IgD-negative memory B cell (primary cell): ENCODE measurements around the gene VPS18. TPM values are rescaled to one million over a fixed set of nuclear protein-coding genes. Genes with fewer than 3 reads are reported as not detected.
A peak's percentile ranks its signal among the peaks of the same experiment; 100 is the strongest.

ENCODE experiments used
- H3K27ac Mint-ChIP-seq, 3 donors: one replicate each; pipeline ENCODE4 v1.8.0; 2020 to 2022; ENCODE audit warnings: mild to moderate bottlenecking in 3 of 3, mixed read lengths in 3 of 3, moderate library complexity in 1 of 3
- H3K27me3 Mint-ChIP-seq: one replicate; pipeline ENCODE4 v1.8.0; 2021; ENCODE audit warnings: mixed read lengths
- H3K36me3 Mint-ChIP-seq: one replicate; pipeline ENCODE4 v1.8.0; 2020; ENCODE audit warnings: mild to moderate bottlenecking, mixed read lengths
- H3K4me1 Mint-ChIP-seq, 3 donors: one replicate each; pipeline ENCODE4 v1.8.0; 2020 to 2022; ENCODE audit warnings: mixed read lengths in 3 of 3, mild to moderate bottlenecking in 1 of 3
- H3K4me3 Mint-ChIP-seq, 4 donors: one replicate each; pipeline ENCODE4 v1.8.0; 2020 to 2022; ENCODE audit warnings: mild to moderate bottlenecking in 4 of 4, mixed read lengths in 4 of 4, moderate library complexity in 3 of 4
- H3K9me3 Mint-ChIP-seq, 3 donors: one replicate each; pipeline ENCODE4 v1.8.0; 2020 to 2021; ENCODE audit warnings: mixed read lengths in 3 of 3, mild to moderate bottlenecking in 1 of 3
- polyA plus RNA-seq: library from polyadenylated mRNA; unstranded; fragments of 300-500 nt; fragmentation: Illumina TruSeq; gene quantifications from one replicate; pipeline ENCODE4 v1.2.3, GENCODE V29; 2021

VPS18 gene
- polyA plus RNA-seq, 1 donor from 2014 or later: 27.0 TPM

DNA sequence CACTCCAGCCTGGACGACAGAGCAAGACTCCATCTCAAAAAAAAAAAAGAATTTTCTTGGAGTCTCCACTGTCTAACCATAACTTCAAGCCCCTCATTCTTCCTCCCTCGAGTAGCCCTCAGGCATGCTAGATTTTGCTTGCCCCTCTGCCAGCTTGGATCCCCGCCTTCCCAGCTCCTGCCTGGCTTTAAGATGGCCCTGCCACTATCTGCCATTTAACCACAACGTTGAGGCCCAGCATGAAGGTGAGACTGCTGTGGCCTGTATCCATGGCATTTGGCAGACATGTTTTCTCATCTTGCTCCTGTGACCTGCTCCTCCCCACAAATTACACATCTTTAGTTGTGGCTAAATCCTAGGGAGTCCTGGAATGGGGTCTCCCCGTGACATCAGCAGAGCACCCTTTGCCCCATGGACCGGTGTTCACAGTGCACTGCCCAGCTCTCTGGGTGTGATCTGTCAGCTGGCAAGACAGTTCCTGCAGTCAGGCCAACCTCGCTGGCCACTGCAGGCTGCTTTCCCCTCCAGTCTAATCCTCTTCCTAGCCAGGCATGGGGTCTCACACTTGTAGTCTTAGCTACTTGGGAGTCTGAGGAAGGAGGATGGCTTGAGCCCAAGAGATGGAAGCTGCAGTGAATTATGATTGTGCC is 10.4 kb downstream of the VPS18 start:
- Mint-ChIP-seq H3K9me3 (no peaks in the 10 kb centered on the region), H3K27ac (peak overlapping the region; percentile 92 to 99 (median 96)), H3K27me3 (no peaks in the 10 kb centered on the region), H3K36me3 (peaks cover 5% of the 10 kb centered on the region), H3K4me1 (peaks cover 17 to 36% (median 28%) of the 10 kb centered on the region in 3 donors), H3K4me3 (peak overlapping the region in 2 of 4 donors; percentile 54 to 93)

DNA sequence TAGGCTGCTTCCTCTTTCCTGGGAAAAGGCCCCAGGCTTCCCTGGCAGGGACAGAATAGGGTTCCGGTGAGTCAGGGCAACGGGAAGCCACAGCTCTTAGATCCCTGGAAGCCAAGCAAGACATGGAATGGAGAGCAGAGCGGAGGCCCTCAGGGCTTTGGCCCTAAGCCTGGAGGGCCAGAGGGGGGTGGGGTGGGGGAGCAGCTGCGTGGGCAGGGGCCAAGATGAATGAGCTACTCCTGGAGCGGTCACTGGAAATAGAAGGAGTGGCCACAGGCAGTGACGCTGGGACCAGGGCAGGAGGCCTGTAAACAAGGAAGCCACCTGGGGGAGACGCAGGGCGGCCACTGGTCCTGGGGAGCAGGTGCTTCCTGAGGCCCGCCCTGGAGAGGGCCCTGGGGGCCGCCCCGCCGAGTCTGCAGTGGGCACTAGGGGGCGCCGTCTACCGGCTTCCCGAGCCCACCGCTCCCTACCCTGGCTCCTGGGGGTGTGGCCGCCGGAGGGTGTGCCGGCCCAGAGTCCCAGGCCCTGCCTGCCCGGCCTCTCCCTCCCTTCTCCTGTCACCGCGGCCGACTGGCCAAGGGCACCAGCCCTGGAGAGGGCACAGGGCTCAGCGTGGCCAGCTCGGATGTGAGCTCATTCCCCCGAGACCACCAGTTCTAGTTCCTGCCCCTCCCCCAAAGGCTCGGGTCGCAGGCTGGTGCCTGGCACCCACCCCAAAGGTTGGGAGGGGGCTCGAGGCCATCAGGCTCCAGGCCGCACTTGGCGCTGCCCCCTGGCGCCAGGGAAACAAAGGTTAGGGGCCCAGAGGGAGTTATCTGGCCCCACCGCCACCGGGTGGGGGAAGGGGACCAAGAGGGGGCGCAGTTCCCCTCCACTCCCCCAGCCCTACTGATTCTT is 12.1 kb downstream of the VPS18 start:
- H3K9me3 Mint-ChIP-seq: no peaks in the 10 kb centered on the region
- H3K27ac Mint-ChIP-seq: peak overlapping the region; percentile 94 to 99 (median 96)
- peak overlapping the region; percentile 84 to 93 (median 92) for H3K4me3 Mint-ChIP-seq
- peaks cover 3% of the 10 kb centered on the region for H3K36me3 Mint-ChIP-seq
- H3K4me1 Mint-ChIP-seq: peaks cover 17 to 36% (median 26%) of the 10 kb centered on the region in 3 donors
- no peaks in the 10 kb centered on the region for H3K27me3 Mint-ChIP-seq

- peaks cover 3% of the 10 kb centered on the region for H3K36me3 Mint-ChIP-seq
- H3K27ac Mint-ChIP-seq: peak overlapping the region; percentile 94 to 99 (median 96)
- peaks cover 17 to 36% (median 26%) of the 10 kb centered on the region in 3 donors for H3K4me1 Mint-ChIP-seq
- H3K27me3 Mint-ChIP-seq: no peaks in the 10 kb centered on the region
- peak overlapping the region; percentile 84 to 93 (median 92) for H3K4me3 Mint-ChIP-seq
- H3K9me3 Mint-ChIP-seq: no peaks in the 10 kb centered on the region
These were observed 12.9 kb downstream of the VPS18 start for GRCh38 chr15:40906991-40907802.

GRCh38 chr15:40908095-40908494 is 13.8 kb downstream of the VPS18 start:
- peak overlapping the region; percentile 94 to 99 (median 96) for H3K27ac Mint-ChIP-seq
- H3K36me3 Mint-ChIP-seq: peaks cover 2% of the 10 kb centered on the region
- peaks cover 17 to 30% (median 23%) of the 10 kb centered on the region in 3 donors for H3K4me1 Mint-ChIP-seq
- H3K9me3 Mint-ChIP-seq: no peaks in the 10 kb centered on the region
- no peaks in the 10 kb centered on the region for H3K27me3 Mint-ChIP-seq
- H3K4me3 Mint-ChIP-seq: peak overlapping the region in 3 of 4 donors; percentile 45 to 93 (median 93)

DNA sequence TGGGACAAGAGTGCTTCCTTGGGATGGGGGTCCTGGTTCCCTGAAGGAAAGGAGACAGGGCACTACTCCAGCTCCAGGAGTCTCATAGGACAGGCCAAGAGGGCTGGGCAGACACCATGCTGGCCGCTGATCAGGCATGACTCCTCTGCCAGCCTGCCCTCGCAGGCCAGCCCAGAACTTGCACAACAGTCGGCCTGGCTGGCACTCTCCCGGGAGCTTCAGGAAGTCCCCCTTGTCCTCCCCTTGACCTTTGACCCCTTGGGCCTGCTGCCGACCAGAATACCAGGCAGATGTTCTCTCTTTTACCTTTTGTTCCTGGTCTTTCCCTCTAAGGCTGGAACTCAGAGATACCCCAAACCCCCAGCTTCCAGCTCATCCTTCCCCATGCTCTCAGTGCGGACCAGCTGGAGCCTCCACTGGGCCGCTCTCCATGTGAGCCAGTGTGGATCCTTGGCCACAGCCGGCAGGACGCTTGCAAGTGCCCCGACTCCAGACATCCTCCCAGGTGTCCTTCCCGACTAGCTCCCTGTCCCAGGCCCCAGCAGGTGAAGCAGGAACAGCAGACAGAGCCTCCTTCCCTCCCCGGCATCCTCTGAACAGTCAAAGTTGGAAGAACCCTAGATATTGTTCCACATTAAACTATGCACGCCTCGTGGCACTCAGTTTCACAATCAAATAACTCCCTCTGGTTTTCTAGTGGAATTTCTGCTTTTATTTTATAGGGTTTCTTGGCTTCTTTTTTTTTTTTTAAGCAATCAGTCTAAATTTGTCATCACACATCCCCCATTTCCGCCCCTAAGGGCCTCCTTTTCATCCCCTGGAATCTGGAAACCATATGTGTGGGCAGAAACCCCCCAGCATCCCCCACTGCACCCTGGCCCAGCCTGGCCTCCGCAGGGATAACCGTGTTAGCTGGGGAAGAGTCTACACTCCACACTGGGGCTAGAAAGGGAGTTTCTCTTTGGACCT is 15.7 kb downstream of the VPS18 start:
- Mint-ChIP-seq H3K4me3 (peak overlapping the region in 1 of 4 donors; percentile 93), H3K36me3 (no peaks in the 10 kb centered on the region), H3K9me3 (no peaks in the 10 kb centered on the region), H3K4me1 (peaks cover 6 to 16% (median 13%) of the 10 kb centered on the region in 3 donors), H3K27ac (peak overlapping the region; percentile 84 to 96 (median 86)), H3K27me3 (no peaks in the 10 kb centered on the region)

GRCh38 chr15:40911141-40911540 is 16.9 kb downstream of the VPS18 start:
- Mint-ChIP-seq H3K4me3 (peak overlapping the region in 1 of 4 donors; percentile 50), H3K27me3 (no peaks in the 10 kb centered on the region), H3K27ac (peak overlapping the region in 1 of 3 donors; percentile 82), H3K9me3 (no peaks in the 10 kb centered on the region), H3K36me3 (no peaks in the 10 kb centered on the region), H3K4me1 (peaks cover 0 to 9% (median 9%) of the 10 kb centered on the region in 3 donors)

DNA sequence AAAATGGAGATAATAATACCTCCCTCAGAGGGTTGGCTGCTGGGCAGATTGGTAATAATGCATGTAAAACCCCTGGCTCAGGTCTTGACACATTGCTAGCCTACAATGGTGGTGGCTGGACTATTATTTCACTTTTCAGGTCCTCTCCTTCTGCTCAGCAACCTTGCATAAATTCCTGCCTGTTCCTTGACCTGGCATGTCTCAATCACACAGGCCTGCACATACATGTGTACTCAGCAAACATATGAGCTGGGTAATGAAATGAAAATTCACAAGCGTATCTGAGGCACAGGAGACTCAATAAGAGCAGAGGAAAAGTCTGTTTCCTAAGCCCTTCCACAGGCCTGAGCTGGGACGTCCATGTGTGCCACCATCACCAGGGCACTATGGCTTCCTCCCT is 17.4 kb downstream of the VPS18 start:
- Mint-ChIP-seq H3K9me3 (no peaks in the 10 kb centered on the region), H3K27ac (peak overlapping the region in 1 of 3 donors; percentile 82), H3K27me3 (peaks cover 1% of the 10 kb centered on the region), H3K4me1 (peaks cover 0 to 9% (median 9%) of the 10 kb centered on the region in 3 donors), H3K36me3 (no peaks in the 10 kb centered on the region), H3K4me3 (peak overlapping the region in 1 of 4 donors; percentile 51)

DNA sequence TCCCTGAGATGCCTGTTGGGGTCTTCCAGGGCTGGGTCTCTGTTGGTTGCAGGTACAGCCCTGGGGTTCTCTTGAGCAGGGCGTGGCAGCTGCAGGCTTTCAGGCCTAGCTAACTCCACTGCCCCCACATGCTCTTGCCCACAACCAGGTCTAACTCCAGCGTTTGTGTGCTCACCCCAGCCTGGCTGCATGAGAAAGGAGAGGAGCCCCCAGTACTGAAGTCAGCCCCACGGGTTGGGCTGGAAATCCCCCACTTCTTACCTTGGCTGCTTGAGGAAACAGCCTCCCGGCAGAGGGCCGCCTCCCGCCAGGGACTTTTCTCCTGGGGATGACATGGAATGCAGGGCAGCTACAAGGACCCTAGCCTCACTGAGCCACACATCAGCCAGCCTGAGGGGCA is 18.2 kb downstream of the VPS18 start:
- Mint-ChIP-seq H3K4me3 (no peak overlapping the region), H3K27me3 (peaks cover 1% of the 10 kb centered on the region), H3K4me1 (peaks cover 0 to 6% (median 5%) of the 10 kb centered on the region in 3 donors), H3K36me3 (no peaks in the 10 kb centered on the region), H3K9me3 (no peaks in the 10 kb centered on the region), H3K27ac (peak overlapping the region in 1 of 3 donors; percentile 63)

DNA sequence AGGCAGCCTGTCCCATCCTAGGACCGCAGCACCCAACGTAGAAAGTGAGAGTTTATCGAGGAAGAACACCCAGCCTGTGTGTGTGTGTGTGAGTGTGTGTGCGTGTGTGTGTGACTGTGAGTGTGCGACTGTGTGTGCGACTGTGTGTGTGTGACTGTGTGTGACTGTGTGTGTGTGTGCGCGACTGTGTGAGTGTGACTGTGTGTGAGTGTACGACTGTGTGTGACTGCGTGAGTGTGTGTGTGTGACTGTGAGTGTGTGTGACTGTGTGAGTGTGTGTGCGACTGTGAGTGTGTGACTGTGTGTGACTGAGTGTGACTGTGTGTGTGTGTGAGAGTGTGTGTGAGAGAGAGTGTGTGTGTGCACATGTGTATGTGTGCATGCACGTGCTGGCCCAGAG is 19.8 kb downstream of the VPS18 start:
- peak overlapping the region in 1 of 3 donors; percentile 35 for H3K27ac Mint-ChIP-seq

GRCh38 chr15:40914486-40914885 is 20.2 kb downstream of the VPS18 start:
- Mint-ChIP-seq H3K27ac (peak overlapping the region in 1 of 3 donors; percentile 35), H3K4me3 (no peak overlapping the region)

More for the DNA sequence above, 19.8 kb downstream of the VPS18 start:
- H3K4me3 Mint-ChIP-seq: no peak overlapping the region
- H3K36me3 Mint-ChIP-seq: no peaks in the 10 kb centered on the region
- no peaks in the 10 kb centered on the region for H3K9me3 Mint-ChIP-seq
- peaks cover 0 to 3% (median 2%) of the 10 kb centered on the region in 3 donors for H3K4me1 Mint-ChIP-seq
- peaks cover 1% of the 10 kb centered on the region for H3K27me3 Mint-ChIP-seq

DNA sequence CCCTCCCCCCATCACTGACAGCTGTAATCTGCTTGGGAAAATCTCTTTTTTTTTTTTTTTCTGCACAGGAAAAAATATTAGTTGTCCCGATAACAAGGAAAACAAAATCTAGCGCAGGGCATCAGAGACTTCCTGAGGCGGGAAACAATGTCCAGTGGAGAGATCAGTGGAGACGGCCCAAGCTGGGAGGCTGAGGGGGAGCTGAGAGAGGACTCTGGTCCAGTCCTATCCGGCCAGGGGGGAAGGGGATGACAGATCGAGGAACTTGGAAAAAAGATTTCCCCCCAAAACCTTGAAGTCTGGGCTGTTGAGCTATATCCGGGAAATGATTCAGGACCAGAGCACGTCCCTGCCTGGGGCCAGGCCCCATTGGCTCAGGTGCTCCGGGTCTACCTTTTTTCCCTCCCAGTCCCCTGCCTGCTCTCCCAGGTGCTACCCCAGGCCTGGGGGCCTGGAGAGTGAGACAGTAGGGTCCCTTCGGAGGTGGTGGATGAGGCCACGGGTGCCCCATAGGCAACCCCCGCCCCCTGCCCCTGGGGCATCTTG is 20.9 kb downstream of the VPS18 start:
- Mint-ChIP-seq H3K4me3 (no peak overlapping the region), H3K36me3 (no peaks in the 10 kb centered on the region), H3K4me1 (peaks cover 0 to 3% (median 2%) of the 10 kb centered on the region in 3 donors), H3K9me3 (no peaks in the 10 kb centered on the region), H3K27me3 (peaks cover 1% of the 10 kb centered on the region), H3K27ac (no peak overlapping the region)

More at GRCh38 chr15:40914486-40914885, 20.2 kb downstream of the VPS18 start:
- H3K9me3 Mint-ChIP-seq: no peaks in the 10 kb centered on the region
- H3K36me3 Mint-ChIP-seq: no peaks in the 10 kb centered on the region
- H3K27me3 Mint-ChIP-seq: peaks cover 1% of the 10 kb centered on the region
- H3K4me1 Mint-ChIP-seq: peaks cover 0 to 3% (median 2%) of the 10 kb centered on the region in 3 donors

GRCh38 chr15:40915679-40916078 is 21.4 kb downstream of the VPS18 start:
- Mint-ChIP-seq H3K27me3 (peaks cover 1% of the 10 kb centered on the region), H3K27ac (no peak overlapping the region)

GRCh38 chr15:40917585-40917984 is 23.3 kb downstream of the VPS18 start:
- H3K27ac Mint-ChIP-seq: no peak overlapping the region
- no peaks in the 10 kb centered on the region for H3K9me3 Mint-ChIP-seq
- H3K36me3 Mint-ChIP-seq: peaks cover 2% of the 10 kb centered on the region
- peaks cover 1% of the 10 kb centered on the region for H3K27me3 Mint-ChIP-seq
- no peak overlapping the region for H3K4me3 Mint-ChIP-seq
- peaks cover 0 to 3% (median 0%) of the 10 kb centered on the region in 3 donors for H3K4me1 Mint-ChIP-seq

More at GRCh38 chr15:40915679-40916078, 21.4 kb downstream of the VPS18 start:
- no peaks in the 10 kb centered on the region for H3K9me3 Mint-ChIP-seq
- H3K36me3 Mint-ChIP-seq: no peaks in the 10 kb centered on the region
- peaks cover 0 to 3% (median 2%) of the 10 kb centered on the region in 3 donors for H3K4me1 Mint-ChIP-seq
- no peak overlapping the region for H3K4me3 Mint-ChIP-seq
